HS-27A (cell line): Measurements from ENCODE around the gene FAM76A.
"Not testable (repeated sequence)": the region's sequence is repeated elsewhere in the genome, so short reads cannot be mapped to it uniquely, and the experiment has no call there.

Experiments used
- DNase-seq: peaks from one replicate; pipeline ENCODE4 v3.0.0-alpha.2; 2012; ENCODE audit warnings: low read depth, missing footprints

FAM76A gene

DNA sequence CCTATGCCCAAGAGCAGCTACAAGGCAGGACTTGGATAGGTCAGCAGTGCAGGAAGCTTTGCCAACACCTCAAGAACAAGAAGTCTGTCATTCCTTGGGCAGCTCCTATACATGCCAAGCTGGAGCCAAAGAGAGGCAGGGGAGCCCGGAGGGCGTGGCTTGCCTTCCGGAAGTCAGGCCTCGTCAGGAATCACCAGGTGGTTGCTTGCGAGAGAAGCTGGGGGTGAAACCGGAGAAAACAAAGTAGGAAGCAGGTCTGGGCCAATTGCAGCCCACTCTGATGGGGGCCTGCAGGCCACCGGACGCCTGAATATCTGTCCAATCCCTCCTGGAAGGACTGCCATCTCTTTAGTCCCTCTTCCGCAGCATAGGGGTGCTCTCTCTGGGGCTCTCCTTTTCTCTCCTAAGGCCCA is 794 bp upstream of the FAM76A start:
- DNase-seq, result no peak

DNA sequence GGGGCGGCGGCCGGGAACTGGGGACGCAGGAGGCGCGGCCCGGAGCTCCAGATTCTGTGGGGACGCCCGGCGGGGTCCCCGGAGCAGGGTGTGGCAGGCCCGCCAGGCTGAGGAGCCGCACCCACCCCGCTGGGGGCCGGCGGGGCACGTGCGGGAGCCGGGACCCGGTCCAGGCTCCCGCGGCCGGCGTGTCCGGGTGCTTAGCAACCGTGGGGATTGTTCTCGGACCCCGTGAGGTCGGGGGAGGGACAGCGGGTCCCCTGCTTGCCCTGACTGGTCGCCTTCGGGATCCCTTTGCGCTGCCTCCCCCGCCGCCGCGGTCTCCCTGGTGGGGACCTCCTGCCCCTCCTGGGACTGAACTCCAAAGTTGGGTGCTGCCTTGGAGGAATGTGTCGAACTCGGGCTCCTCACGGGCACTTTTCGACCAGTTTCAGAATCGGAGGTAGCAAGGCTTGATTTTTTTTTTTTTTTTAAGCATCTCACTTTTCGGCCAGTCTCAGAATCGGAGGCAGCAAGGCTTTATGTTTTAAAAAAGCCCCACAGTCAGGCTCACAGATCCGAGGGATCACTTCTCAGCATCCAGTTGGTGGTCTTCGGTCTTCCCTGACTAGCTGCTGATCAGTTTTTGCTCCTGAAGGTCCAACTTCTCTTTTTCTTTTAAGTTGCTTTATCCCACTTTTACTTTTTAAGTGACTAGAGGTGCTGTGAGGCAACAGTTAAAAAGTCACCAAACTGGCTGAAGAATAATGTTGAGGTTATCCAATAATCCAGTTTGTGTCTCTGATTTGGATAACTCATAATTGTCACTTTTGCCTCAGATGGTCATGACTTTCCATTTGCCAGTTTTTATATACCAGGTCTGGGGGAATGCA is 648 bp downstream of the FAM76A start:
- DNase-seq, result peak; percentile 17

DNA sequence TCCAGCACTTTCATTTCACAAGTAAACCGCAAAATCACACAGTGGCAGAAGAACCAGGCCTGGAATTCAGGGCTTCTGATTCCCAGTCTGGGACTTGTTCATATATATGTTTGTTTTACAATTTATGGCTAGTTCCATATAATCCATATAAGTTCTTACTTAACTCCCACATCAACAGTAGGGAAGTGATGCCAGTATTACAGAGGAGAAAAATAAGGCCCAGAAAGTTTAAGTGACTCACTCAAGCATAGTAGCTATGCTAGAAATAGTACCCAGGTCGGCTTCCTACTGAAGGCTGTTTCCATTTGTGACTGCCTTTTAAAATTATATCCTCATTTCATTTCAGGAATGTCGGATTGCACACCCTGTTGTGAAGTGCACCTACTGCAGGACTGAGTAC is 1.4 kb downstream of the FAM76A start:
- no peak for DNase-seq

DNA sequence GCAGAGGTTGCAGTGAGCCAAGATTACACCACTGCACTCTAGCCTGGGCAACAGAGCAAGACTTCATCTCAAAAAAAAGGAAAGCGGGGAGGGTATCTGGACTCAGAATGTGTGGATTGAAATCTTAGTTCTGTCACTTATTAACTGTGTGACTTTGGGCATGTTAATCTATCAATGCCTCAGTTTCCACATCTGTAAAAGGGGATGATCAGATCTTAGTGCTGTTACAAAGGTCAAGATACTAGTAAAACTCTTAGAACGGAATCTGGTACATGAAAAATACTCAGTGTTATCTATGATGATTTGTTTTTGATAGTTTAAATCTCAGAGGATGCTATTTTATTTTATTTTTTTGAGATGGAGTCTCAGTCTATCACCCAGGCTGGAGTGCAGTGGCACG is 10.5 kb downstream of the FAM76A start:
- no peak for DNase-seq

DNA sequence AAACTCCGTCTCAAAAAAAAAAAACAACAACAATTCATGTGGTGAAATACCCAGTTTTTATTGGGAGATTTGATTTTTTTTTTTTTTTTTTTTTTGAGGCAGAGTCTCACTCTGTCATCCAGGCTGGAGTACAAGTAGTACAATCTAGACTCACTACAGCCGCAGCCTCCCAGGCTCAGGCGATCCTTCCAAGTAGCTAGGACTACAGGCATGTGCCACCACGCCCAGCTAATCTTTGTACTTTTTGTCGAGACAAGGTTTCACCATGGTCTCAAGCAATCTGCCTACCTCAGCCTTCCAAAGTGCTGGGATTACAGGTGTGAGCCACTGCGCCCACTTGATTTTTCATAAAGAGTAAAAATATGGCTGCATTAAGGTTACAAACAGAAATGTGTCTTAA is 15.4 kb downstream of the FAM76A start:
- DNase-seq, result no peak

DNA sequence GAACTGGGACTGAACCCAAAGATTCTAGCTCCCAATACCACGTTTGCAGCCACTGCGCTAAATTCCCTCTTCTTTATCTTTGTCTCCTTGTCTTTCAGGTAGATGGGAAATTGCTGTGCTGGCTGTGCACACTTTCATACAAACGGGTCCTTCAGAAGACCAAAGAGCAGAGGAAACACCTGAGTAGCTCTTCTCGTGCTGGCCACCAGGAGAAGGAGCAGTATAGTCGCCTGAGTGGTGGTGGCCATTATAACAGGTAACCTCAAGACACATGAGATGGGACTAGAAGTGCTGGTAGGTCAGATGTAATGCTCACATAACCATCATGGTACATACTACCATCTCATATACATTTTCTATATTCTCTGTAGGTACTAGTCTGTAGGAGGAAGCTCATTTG is 18.8 kb downstream of the FAM76A start:
- no peak for DNase-seq

DNA sequence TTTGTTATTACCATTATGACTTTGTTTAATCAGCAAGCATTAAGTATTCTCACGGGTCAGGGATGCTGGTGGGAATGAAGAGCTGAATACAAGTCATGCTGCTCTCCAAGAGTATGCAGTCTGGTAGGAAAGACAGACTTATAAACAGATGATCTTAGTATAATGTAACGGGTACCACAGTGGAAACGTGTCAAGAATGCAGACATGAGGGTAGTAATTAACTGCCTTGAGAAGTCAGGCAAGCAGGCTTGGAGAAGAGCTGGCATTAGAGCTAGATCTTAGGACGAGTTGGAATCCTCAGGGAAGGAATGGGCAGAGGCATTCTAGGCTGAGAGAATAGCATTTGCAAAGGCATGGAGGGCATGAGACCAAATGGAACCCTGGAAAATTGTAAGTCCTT is 19.7 kb downstream of the FAM76A start:
- no peak for DNase-seq

DNA sequence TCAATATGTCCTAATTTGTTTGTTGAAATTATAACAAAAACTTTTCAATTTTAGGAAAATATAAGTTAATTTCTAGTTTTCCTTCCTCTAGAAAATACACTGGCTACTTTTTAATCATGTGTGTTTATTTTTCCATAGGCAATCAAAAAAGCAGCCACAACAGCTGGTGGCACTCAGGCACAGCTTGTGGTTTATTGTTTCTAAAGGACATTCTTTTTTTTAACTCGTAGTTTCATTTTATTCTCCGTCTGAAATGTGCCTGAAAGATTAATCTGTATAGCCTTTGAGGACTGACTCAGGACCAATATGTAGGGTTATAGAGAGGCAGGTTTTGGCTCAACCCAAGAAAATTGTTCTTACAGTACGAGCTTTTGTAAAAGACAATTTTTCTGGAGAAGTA is 26.6 kb downstream of the FAM76A start:
- DNase-seq, result no peak

DNA sequence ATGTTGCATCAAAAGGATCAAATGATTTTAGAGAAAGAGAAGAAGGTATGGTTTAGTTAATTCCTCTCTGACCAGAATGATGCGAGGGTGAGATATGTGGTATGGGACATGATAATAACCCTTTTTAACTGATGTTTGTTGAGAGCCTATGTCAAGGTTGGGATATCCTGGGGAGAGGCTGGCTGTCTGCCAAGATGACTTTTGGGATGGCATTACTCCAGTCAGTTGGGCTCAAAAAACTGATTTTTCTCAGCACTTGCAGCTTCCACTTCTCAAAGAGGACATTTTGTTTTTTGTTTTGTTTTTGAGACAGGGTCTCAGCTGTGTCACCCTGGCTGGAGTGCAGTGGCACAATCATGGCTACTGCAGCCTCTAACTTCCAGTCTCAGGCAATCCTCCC is 29.5 kb downstream of the FAM76A start:
- DNase-seq, result no peak

DNA sequence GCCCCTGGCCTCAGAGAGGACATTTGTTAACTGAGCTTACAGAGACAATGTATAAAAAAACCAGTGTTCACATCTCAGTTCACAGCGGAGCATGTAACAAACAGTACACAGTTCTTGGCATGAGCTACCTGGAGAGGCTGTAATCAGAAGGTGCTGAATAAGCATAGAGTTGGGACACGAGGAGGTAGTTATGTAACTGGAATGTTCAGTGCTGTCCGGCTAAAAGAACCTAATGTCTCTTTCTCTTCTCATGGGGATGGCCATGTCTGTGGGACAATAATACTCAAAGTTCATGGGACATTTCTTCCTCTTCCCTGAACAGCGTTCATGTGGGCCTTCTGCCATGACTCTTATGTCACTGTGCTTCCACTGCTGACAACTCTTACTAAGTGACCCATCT is 30.1 kb downstream of the FAM76A start:
- DNase-seq, result no peak

DNA sequence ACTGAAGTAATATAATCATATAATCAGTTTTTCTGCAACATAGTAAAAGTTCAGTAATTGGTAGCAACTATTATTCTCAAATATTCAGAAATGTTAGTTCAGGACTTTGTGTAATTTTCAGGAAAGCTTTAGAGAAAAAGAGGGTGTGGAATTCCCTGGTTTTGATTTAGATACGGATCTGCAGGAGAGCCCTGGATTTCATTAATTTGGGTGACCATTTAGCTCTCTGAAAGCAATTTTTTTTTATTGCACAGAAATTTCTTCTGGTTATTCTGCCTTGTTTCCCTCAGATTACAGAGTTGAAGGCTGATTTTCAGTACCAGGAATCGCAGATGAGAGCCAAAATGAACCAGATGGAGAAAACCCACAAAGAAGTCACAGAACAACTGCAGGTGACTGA is 33.5 kb downstream of the FAM76A start:
- no peak for DNase-seq

DNA sequence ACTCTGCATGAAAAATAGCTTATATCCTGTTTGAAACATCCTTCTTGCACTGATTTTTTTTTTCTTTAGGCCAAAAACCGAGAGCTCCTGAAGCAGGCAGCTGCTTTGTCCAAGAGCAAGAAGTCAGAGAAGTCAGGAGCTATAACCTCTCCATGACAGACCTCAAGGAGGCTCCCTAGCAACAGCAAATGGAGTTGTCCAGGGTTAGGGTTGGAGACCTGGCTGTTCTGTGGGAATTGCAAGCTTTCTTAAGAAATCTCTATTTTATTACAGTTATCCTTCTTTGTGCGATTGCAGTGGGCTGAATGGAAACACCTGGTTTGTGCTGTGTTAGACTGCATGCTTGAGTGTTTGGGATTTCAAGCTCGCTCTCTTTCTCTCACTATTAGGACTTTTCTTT is 34.7 kb downstream of the FAM76A start:
- DNase-seq, result no peak

DNA sequence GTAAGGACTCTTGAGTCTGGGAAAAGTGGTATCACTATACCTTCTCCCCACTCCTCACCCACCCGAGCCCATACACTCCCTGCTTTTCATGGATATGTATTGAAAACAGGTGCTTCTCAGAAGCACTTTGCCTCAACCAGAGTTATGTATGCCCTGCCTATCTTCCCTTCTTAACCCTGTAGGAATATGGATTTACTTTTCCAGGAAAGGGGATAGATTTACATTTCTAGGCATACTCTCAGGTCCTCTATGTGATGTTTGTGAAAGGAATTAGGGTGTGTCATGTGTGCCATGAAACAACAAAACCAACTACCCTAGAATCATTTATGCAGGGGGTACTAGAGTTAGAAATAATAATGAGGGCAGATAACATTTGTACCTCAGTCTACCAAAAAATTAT is 36.3 kb downstream of the FAM76A start:
- DNase-seq, result no peak

DNA sequence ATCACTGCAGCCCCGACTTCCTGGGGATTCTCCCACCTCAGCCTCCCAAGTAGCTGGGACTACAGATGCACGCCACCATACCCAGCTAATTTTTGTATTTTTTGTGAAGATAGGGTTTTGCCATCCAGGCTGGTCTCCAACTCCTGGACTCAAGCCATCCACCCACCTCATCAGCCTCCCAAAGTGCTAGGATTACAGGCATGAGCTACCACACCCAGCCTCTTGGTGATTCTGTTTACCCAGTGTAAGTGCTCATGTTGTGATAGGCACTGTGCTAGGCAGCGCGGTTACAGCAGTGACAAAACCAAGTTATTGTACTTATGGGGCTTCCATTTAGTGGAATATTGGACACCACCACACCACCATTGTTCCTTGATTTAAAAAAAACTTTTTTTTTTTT is 37.6 kb downstream of the FAM76A start:
- no peak for DNase-seq

DNA sequence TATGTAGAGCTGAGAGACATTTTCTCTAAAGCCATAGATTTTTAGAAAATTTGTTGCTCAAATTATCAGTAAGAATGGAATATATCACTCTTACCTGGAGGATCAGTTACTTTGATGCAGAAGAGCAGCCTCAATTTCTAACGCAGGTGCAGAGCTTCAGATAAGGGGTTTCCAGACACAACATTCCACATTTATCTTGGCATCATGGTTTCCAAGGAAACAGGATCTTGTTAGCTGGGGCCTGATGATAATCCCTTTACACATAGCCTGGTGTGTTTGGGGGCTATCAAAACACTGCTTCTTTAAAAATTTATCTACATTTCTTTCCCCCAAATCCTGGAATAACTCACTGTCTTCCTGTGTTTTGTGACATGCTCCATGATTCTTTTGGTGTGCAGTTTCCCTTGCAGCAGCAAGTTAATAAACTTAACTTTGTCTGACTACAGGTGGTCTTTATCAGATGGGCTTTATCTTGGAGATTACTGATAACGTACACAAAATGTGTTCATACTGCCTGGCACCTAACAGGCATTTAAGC is 44.6 kb downstream of the FAM76A start:
- no peak for DNase-seq

DNA sequence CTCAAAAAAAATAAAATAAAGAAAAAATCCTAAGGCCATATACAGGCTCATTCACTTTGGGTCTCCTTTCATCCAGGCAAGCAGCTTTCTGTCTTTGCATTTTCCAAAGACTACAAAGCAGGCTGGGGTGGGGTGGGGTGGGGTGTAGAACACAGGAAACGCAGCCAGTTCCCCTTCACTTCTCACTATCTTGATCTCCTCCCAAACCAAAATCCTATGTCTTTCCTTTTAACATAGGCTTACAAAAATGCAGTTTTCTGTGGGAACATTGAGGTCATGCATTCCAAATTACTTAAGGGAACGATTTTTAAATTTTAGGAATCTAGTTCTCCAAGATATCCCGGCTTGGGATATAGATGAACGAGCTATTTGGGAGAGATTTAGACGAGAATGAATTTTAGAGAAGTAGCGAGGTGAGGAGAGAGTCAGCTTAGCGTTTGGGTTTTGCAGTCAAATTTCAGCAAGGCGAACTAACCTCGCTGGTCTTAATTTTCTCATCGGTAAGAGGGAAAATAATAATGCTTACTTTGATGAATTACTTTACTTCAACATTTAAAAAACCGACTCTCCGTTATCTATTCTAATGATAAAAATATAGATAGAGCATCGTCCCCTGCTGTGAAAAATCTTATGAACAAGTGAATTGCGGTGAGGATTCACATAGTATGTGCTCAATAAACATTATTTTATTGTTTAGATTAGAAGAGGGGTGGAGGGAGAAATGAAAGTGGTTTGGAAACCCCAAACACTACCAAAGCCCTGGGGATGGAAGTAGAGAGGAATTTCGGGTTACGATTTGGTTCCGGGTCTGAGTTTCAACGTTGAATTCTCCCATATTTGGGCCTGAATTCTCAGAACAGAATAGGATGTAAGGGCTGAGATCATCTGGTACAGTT is 46.5 kb downstream of the FAM76A start:
- no peak for DNase-seq

DNA sequence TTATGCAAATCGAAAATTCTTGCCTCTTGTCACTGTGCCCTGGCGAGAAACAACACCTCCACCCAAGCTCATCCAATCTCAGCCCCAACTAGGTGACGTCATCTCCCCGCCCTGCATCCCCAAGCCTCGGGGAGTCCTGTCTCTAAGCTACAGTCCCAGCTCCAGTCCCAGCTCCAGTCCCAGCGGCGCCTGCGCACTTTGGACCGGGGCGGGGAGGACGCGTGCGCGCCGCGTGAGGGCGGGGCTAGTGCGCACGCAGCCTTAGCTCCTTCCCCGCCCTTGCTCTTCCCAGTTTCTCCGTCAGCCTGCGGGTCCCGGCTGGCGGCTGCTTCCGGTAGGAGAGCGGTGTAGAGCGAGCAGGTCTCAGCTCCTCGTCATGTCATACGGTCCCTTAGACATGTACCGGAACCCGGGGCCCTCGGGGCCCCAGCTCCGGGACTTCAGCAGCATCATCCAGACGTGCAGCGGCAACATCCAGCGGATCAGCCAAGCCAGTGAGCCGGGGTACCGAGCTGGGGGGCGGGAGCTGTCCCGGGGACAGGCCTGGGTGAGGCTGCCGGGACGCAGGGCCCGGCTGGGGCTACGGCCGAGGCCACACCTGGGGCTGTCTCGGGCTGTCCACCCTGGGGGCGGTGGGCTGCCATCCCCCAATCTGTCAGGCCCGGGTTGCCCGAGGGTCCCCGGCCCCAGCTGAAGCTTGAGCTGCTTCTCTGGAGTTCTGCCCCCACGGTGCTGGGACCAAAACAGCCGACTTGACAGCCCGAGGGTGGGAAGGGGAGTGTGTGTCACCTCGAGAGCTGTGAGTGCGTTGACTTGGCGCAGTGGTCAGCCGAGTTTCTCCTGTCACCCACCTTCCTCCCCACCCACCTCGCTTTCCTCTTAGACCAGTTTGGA is 47.4 kb downstream of the FAM76A start, which contains the start of gene STX12:
Gene STX12 (plus strand): TSS at position 288 of the 894 bp plus-strand sequence. CDS start 89 bp downstream, at position 377.
- DNase-seq, result peak; percentile 99

DNA sequence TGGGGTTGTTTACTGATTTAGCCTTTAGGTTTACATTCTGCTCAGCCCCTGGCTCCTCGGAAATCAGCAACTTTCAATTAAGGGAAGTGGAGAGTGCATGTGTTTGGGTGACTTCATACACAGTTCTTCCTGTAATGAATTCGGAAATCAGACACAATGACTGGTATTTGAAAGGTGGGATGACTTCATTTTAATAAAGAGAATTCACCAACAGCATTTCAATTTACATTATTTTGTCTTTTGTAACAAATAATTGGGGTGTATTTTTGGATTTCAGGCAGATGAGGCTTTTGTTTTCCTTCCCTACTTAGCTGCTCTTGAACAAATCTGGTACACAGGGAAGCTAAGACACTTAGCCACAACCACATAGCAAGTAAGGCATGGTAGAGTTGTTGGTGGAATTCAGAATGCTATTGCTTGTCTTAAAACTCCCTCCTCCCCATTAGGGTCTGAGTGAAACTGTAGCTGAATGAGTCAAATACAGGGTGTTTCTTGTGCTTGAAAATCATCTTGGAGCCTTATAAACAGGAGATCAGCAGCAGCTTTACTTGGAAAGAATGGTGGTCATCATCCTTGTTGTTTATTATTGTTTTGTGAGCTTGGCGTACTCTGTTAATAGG is 48.2 kb downstream of the FAM76A start:
- peak; percentile 14 for DNase-seq

DNA sequence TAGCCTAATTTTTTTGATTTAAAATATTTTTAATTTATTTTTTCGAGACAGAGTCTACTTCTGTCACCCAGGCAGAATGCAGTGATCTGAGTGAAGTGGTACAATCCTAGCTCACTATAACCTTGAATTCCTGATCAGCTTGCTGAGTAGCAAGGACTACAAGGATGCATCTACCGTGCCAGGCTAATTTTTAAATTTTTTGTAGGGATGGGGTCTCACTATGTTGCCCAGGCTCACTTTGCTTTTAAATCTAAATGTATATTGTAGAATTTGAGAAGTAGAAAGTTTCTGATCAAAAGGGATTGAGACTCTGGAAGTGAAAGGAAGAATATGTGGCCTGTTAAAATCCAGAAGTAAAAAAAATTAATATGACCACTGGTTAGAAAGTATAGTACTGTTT is 48.9 kb downstream of the FAM76A start:
- DNase-seq, result no peak

DNA sequence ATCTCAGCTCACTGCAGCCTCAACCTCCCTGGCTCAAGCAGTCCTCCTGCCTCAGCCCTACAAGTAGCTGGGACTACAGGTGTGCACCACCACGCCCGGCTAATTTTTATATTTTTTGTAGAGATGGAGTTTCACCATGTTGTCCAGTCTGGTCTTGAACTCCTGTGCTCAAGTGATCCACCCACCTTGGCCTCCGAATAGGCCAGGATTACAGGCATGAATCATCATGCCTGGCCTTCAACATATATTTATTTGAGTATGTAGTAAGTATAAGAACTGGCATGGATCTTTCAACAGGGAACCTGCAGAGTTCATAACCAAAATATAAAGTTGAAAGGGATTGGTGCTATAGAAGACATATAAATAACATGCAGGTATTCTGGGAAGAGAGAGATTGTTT is 49.6 kb downstream of the FAM76A start:
- DNase-seq, result not testable (repeated sequence)

DNA sequence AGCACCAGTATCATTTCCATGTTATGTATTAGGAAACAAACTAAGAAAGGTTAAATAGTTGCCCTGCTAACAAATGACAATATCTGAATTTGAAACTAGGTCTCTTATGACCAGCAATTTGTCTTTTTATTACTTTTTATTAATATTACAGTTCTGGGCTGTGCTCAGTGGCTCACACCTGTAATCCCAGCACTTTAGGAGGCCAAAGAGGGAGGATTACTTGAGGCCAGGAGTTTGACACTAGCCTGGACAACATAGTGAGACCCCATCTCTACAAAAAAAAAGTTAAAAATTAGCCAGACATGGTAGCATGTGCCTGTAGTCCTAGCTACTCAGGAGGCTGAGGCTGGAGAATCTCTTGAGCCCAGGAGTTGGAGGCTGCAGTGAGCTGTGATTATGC is 50.5 kb downstream of the FAM76A start:
- not testable (repeated sequence) for DNase-seq
